A673 (cell line): Measurements from ENCODE around the gene PDCD11. TPM values are rescaled to one million over a fixed set of nuclear protein-coding genes. Genes with fewer than 3 reads are reported as not detected.

Experiments used
- BruUV-seq: library from RNA; stranded (reverse); fragments of 400-500 nt; replicated peaks from 2 replicates; lab custom pipeline; 2021; lab: Mats Ljungman, UMichigan
- CTCF ChIA-PET: fragments of 300-600 bp; sonication (Branson Sonifier 250); formaldehyde crosslinking; loops from one replicate; lab custom pipeline; 2022; ENCODE audit warnings: antibody characterized with exemption; lab: Charles Lee
- POLR2A ChIA-PET: fragments of 300-600 bp; sonication (Branson Sonifier 250); formaldehyde crosslinking; loops from one replicate; lab custom pipeline; 2022; ENCODE audit warnings: antibody characterized with exemption; ENCODE audit not compliant: low non-redundant PET; lab: Charles Lee
- DNase-seq: peaks from one replicate; pipeline ENCODE4 v3.0.0-alpha.2; 2015; ENCODE audit warnings: low spot score
- H3K27ac ChIP-seq: fragments of 200-600 bp; sonication (generic); 2 replicates; pipeline ENCODE4 v1.5.1; 2016; ENCODE audit warnings: mixed run types, low read depth, mild to moderate bottlenecking, mixed read lengths, antibody characterized with exemption, low read length; ENCODE audit not compliant: poor library complexity, severe bottlenecking
- H3K27me3 ChIP-seq: fragments of 200-600 bp; sonication (generic); replicated peaks from 2 replicates; pipeline ENCODE4 v1.6.1; 2017; ENCODE audit warnings: mixed run types, low read depth, mild to moderate bottlenecking, mixed read lengths, antibody characterized with exemption, low read length; ENCODE audit not compliant: insufficient read depth, poor library complexity
- H3K36me3 ChIP-seq: fragments of 200-600 bp; sonication (generic); 2 replicates; pipeline ENCODE4 v1.6.1; 2016; ENCODE audit warnings: mixed run types, mild to moderate bottlenecking, mixed read lengths, antibody characterized with exemption, low read length; ENCODE audit not compliant: insufficient read depth, poor library complexity, severe bottlenecking
- H3K4me1 ChIP-seq: fragments of 200-600 bp; sonication (generic); 2 replicates; pipeline ENCODE4 v1.6.1; 2017; ENCODE audit warnings: mixed run types, mild to moderate bottlenecking, mixed read lengths, antibody characterized with exemption, low read length; ENCODE audit not compliant: insufficient read depth, poor library complexity, severe bottlenecking
- H3K4me3 ChIP-seq: fragments of 200-600 bp; sonication (generic); 2 replicates; pipeline ENCODE4 v1.5.1; 2016; ENCODE audit warnings: low read depth, mixed run types, mild to moderate bottlenecking, mixed read lengths, low read length; ENCODE audit not compliant: poor library complexity, severe bottlenecking
- H3K9me3 ChIP-seq: fragments of 200-600 bp; sonication (generic); 2 replicates; pipeline ENCODE4 v1.6.1; 2016; ENCODE audit warnings: mixed run types, low read depth, mild to moderate bottlenecking, mixed read lengths, antibody characterized with exemption, low read length; ENCODE audit not compliant: poor library complexity, severe bottlenecking
- EZH2 ChIP-seq: fragments of 200-600 bp; sonication (generic); IDR thresholded peaks from 2 replicates; pipeline ENCODE4 v1.6.1; 2017; ENCODE audit warnings: borderline replicate concordance, low read depth, mild to moderate bottlenecking, mixed read lengths, antibody characterized with exemption, low read length; ENCODE audit not compliant: poor library complexity, severe bottlenecking
- intact Hi-C: fragments of 100-400 bp; cut with micrococcal nuclease; formaldehyde crosslinking; loops from one replicate; pipeline ENCODE4 v1.10.0; 2022; ENCODE audit not compliant: unreplicated experiment
- total RNA-seq: library from RNA; stranded (reverse); gene quantifications from 2 replicates; pipeline ENCODE4 v1.2.3, GENCODE V29; 2021
- TF ChIP-seq, protein P1 (sequence below): fragments of 300-800, 200-600 bp; sonication (generic); conservative IDR thresholded peaks from 2 replicates; pipeline ENCODE4 v1.5.1; 2017; ENCODE audit warnings: low read depth, mild to moderate bottlenecking, antibody characterized with exemption, low read length, moderate library complexity, mixed read lengths

Gene PDCD11
- total RNA-seq, 1 experiment from 2014 or later: 78.1 TPM

DNA sequence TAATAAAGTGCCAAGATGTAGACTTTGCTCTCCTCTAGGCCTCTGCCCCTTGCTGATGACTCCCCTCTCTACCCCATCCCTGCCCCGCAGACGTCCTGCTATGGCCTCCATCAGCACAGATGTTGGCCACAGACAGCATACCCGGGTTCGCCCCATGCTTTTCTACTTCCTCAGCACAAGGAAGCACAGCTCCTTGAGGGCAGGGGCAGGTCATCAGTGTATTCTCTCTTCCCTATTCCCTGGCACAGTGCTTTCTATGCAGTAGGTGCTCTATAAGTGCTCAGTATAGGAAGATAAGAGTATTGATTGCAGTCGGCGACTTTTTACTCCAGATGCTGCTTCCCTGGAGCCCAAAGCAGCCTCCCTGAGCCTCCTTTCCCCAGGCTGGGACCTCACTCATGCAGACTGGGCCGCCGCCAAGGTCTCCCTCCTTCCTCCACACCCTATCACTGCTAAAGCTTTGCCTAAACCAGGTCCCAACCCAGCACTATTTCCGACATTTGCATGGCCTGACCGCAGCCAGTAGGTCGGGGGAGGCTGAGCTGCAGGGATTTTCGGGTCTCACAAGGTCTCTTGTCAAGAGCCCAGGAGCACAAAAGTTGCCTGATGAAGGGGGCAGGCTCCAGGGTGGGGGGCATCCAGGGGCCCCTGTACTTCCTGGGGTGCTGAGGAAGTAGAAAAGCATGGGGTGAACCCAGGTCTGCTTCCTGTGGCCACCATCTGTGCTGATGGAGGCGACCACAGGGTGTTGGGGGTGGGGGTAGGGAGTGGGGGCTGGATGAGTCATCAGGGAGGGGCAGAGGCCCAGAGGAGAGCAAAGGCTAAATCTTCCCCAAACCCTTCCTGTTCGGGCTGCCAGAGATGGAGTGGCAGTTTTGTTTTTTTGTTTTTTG lies 74.6 kb downstream of the PDCD11 start:
- Histone ChIP-seq H3K36me3 (no peaks in the 10 kb centered on the region), H3K4me1 (no peaks in the 10 kb centered on the region), H3K9me3 (no peaks in the 10 kb centered on the region), H3K27me3 (no peaks in the 10 kb centered on the region), H3K27ac (no peak overlapping the region), H3K4me3 (no peak overlapping the region)
- POLR2A ChIA-PET: no interaction called here
- no peak for DNase-seq
- BruUV-seq: no TSS peak
- CTCF ChIA-PET: no interaction called here
- intact Hi-C loops: no loop called here
- TF ChIP-seq, protein P1, sequence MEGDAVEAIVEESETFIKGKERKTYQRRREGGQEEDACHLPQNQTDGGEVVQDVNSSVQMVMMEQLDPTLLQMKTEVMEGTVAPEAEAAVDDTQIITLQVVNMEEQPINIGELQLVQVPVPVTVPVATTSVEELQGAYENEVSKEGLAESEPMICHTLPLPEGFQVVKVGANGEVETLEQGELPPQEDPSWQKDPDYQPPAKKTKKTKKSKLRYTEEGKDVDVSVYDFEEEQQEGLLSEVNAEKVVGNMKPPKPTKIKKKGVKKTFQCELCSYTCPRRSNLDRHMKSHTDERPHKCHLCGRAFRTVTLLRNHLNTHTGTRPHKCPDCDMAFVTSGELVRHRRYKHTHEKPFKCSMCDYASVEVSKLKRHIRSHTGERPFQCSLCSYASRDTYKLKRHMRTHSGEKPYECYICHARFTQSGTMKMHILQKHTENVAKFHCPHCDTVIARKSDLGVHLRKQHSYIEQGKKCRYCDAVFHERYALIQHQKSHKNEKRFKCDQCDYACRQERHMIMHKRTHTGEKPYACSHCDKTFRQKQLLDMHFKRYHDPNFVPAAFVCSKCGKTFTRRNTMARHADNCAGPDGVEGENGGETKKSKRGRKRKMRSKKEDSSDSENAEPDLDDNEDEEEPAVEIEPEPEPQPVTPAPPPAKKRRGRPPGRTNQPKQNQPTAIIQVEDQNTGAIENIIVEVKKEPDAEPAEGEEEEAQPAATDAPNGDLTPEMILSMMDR: no peak
- TF ChIP-seq EZH2: no peak

DNA sequence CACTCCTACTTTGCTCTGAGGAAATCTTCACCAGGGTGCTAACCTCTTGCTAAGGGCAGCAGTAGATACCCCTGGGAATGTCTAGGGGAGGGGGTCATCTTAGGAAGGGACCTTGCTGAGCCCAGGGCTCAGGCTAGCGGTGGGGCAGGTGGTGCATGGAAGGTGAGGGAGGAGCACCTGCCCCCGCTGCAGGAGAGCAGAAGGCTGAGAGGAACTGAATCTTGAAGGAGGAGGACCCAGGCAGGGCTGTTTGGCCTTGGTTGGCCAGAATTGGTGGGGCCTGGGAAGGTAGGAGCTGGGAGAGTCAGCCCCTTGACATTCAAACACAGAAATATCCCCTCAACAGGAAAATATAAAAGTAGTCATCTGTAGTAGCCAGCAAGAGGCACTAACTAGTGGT lies 75.6 kb downstream of the PDCD11 start:
- ChIA-PET POLR2A (no interaction called here), CTCF (no interaction called here)
- no peaks in the 10 kb centered on the region for H3K36me3 ChIP-seq
- H3K4me3 ChIP-seq: no peak overlapping the region
- no peak overlapping the region for H3K27ac ChIP-seq
- no peaks in the 10 kb centered on the region for H3K27me3 ChIP-seq
- intact Hi-C loops: no loop called here
- BruUV-seq: no TSS peak
- DNase-seq: no peak
- TF ChIP-seq EZH2: no peak
- TF ChIP-seq, protein P1: no peak
- no peaks in the 10 kb centered on the region for H3K4me1 ChIP-seq
- no peaks in the 10 kb centered on the region for H3K9me3 ChIP-seq

DNA sequence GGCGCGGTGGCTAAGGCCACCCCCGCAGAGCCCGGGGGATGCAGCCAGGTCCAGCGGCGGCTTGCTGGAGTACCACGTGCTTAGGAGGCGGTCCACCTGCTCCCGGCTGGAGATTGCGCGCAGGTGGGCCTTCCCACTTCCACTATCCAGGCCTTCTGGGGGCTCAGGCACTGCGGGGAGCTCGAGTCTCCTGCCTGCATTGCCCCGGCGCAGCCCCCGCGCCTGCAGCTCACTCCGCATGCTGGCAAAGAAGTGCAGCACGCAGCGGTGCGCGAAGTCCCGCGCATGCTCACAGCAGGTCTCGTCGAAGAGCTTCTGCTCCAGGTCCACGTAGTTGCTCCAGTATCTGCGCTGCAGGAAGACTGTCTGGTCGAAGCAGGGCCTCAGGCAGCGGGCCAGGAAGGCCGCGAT lies 76.8 kb downstream of the PDCD11 start:
- no peak for DNase-seq
- BruUV-seq: no TSS peak
- CTCF ChIA-PET: no interaction called here
- no peak overlapping the region for H3K4me3 ChIP-seq
- H3K4me1 ChIP-seq: no peaks in the 10 kb centered on the region
- no peak overlapping the region for H3K27ac ChIP-seq
- H3K9me3 ChIP-seq: no peaks in the 10 kb centered on the region
- POLR2A ChIA-PET: no interaction called here
- H3K27me3 ChIP-seq: no peaks in the 10 kb centered on the region
- TF ChIP-seq, protein P1: no peak
- no peak for TF ChIP-seq EZH2
- no peaks in the 10 kb centered on the region for H3K36me3 ChIP-seq
- intact Hi-C loops: no loop called here
